ENCODE measurements around the gene MGAT4C. TPM values are rescaled to one million over a fixed set of nuclear protein-coding genes. Genes with fewer than 3 reads are reported as not detected.

The MGAT4C gene
- polyA plus RNA-seq, 1 donor (not counting 4 experiments of a cell fraction or from before 2014, with no cell fraction given), result not detected

GRCh38 chr12:86158956-86159355, 97.2 kb downstream of the MGAT4C start:
- no peaks in the 10 kb centered on the region for H3K36me3 ChIP-seq (ENCODE audit: control insufficient read depth in 2 of 2, extremely low read depth in 1 of 2, insufficient read depth in 2 of 2, low read length in 2 of 2)
- no peak overlapping the region for H3K4me3 ChIP-seq (ENCODE audit: control insufficient read depth in 2 of 3, extremely low read depth in 1 of 3, insufficient read depth in 2 of 3, low read depth in 1 of 3, low read length in 3 of 3)
- H3K9me1 ChIP-seq (ENCODE audit: control insufficient read depth, extremely low read depth, insufficient read depth, low read length), result no peaks in the 10 kb centered on the region
- no peaks in the 10 kb centered on the region for H4K20me1 ChIP-seq (ENCODE audit: control insufficient read depth, extremely low read depth, insufficient read depth, low read length)
- no peak for TF ChIP-seq EZH2 (IDR thresholded peaks at IDR 0.05; ENCODE audit: low read length)
- TF ChIP-seq CTCF (optimal IDR thresholded peaks at IDR 0.05 in 1 of 3, IDR thresholded peaks at IDR 0.05 in 1 of 3, conservative IDR thresholded peaks at IDR 0.05 in 1 of 3; ENCODE audit: extremely low read depth in 1 of 3, insufficient read depth in 2 of 3, low read length in 3 of 3), result no peak
- H3K4me1 ChIP-seq (ENCODE audit: control insufficient read depth, extremely low read depth, insufficient read depth, low read length), result no peaks in the 10 kb centered on the region
- dilution Hi-C loops (cut with MboI; ENCODE audit: extremely low pct_ligation_motif_present, low sequenced_read_pairs), result no loop called here
- H2AFZ ChIP-seq (ENCODE audit: control insufficient read depth, low read length), result no peak overlapping the region
- no peak overlapping the region for H3K4me2 ChIP-seq (ENCODE audit: control insufficient read depth, extremely low read depth, insufficient read depth, low read depth, low read length)
- FAIRE-seq (no peak), DNase-seq (ENCODE audit: low read depth, low spot score) (no peak)
- no peak overlapping the region for H3K9ac ChIP-seq (ENCODE audit: control insufficient read depth, extremely low read depth, insufficient read depth, low read length)
- no peaks in the 10 kb centered on the region for H3K27me3 ChIP-seq (ENCODE audit: control insufficient read depth, extremely low read depth, insufficient read depth, low read length)
- H3K9me3 ChIP-seq (ENCODE audit: control insufficient read depth, low read depth, low read length), result no peaks in the 10 kb centered on the region
- H3K79me2 ChIP-seq (ENCODE audit: control insufficient read depth, insufficient read depth, low read length), result no peaks in the 10 kb centered on the region
- no peak overlapping the region for H3K27ac ChIP-seq (ENCODE audit: control insufficient read depth, insufficient read depth, low read length)

- no peaks in the 10 kb centered on the region for H4K20me1 ChIP-seq (ENCODE audit: control insufficient read depth, extremely low read depth, insufficient read depth, low read length)
- dilution Hi-C loops (cut with MboI; ENCODE audit: extremely low pct_ligation_motif_present, low sequenced_read_pairs), result no loop called here
- TF ChIP-seq CTCF (optimal IDR thresholded peaks at IDR 0.05 in 1 of 3, IDR thresholded peaks at IDR 0.05 in 1 of 3, conservative IDR thresholded peaks at IDR 0.05 in 1 of 3; ENCODE audit: extremely low read depth in 1 of 3, insufficient read depth in 2 of 3, low read length in 3 of 3) (no peak), EZH2 (IDR thresholded peaks at IDR 0.05; ENCODE audit: low read length) (no peak)
Measured at GRCh38 chr12:86154620-86155019, 101.6 kb downstream of the MGAT4C start.

More at GRCh38 chr12:86154620-86155019, 101.6 kb downstream of the MGAT4C start:
- H3K27me3 ChIP-seq (ENCODE audit: control insufficient read depth, extremely low read depth, insufficient read depth, low read length), result no peaks in the 10 kb centered on the region
- H3K36me3 ChIP-seq (ENCODE audit: control insufficient read depth in 2 of 2, extremely low read depth in 1 of 2, insufficient read depth in 2 of 2, low read length in 2 of 2), result no peaks in the 10 kb centered on the region
- H3K79me2 ChIP-seq (ENCODE audit: control insufficient read depth, insufficient read depth, low read length), result no peaks in the 10 kb centered on the region
- FAIRE-seq, result no peak
- H3K27ac ChIP-seq (ENCODE audit: control insufficient read depth, insufficient read depth, low read length), result no peak overlapping the region
- no peak overlapping the region for H2AFZ ChIP-seq (ENCODE audit: control insufficient read depth, low read length)
- no peaks in the 10 kb centered on the region for H3K9me3 ChIP-seq (ENCODE audit: control insufficient read depth, low read depth, low read length)
- H3K4me1 ChIP-seq (ENCODE audit: control insufficient read depth, extremely low read depth, insufficient read depth, low read length), result no peaks in the 10 kb centered on the region
- no peak overlapping the region for H3K4me3 ChIP-seq (ENCODE audit: control insufficient read depth in 2 of 3, extremely low read depth in 1 of 3, insufficient read depth in 2 of 3, low read depth in 1 of 3, low read length in 3 of 3)
- no peaks in the 10 kb centered on the region for H3K9me1 ChIP-seq (ENCODE audit: control insufficient read depth, extremely low read depth, insufficient read depth, low read length)
- no peak overlapping the region for H3K9ac ChIP-seq (ENCODE audit: control insufficient read depth, extremely low read depth, insufficient read depth, low read length)
- no peak overlapping the region for H3K4me2 ChIP-seq (ENCODE audit: control insufficient read depth, extremely low read depth, insufficient read depth, low read depth, low read length)
- no peak for DNase-seq (ENCODE audit: low read depth, low spot score)
